Upper lobe of right lung (tissue), 1 donor: Measurements from ENCODE around the gene LAMA2. TPM values are rescaled to one million over a fixed set of nuclear protein-coding genes. Genes with fewer than 3 reads are reported as not detected.
"Not testable (repeated sequence)": the region's sequence is repeated elsewhere in the genome, so short reads cannot be mapped to it uniquely, and the experiment has no call there.

Experiments
- ATAC-seq: fragments of 200-7000 bp; cut with Tn5 transposase; one replicate; pipeline ENCODE4 v1.9.1; 2020; ENCODE audit warnings: mild to moderate bottlenecking, moderate library complexity
- DNase-seq: peaks from one replicate; pipeline ENCODE4 v3.0.0-alpha.2; 2020
- H3K27ac ChIP-seq: fragments of 200-600 bp; one replicate; pipeline ENCODE4 v1.8.0; 2022
- H3K27me3 ChIP-seq: fragments of 200-600 bp; one replicate; pipeline ENCODE4 v1.8.0; 2022; ENCODE audit warnings: mild to moderate bottlenecking
- H3K36me3 ChIP-seq: fragments of 200-600 bp; one replicate; pipeline ENCODE4 v1.8.0; 2022
- H3K4me1 ChIP-seq: fragments of 200-600 bp; one replicate; pipeline ENCODE4 v1.8.0; 2022
- H3K4me3 ChIP-seq: fragments of 200-600 bp; one replicate; pipeline ENCODE4 v1.8.0; 2022; ENCODE audit warnings: mild to moderate bottlenecking
- H3K9me3 ChIP-seq: fragments of 200-600 bp; one replicate; pipeline ENCODE4 v1.8.0; 2022
- intact Hi-C: fragments of 100-400 bp; cut with DNase I; formaldehyde crosslinking; loops from one replicate; pipeline ENCODE4 v1.11.0; 2022
- total RNA-seq: library from RNA; stranded (reverse); fragmentation: NEBNext Ultra II Directional; extraction: Animal tissue kit (Norgen Biotek cat#: 25700); gene quantifications from one replicate; pipeline ENCODE4 v1.2.1, GENCODE V29; 2021
- TF ChIP-seq, protein P1 (sequence below): fragments of 200-600 bp; IDR thresholded peaks from one replicate; pipeline ENCODE4 v1.8.0; 2022; ENCODE audit warnings: antibody characterized with exemption
- donor health status: DM: no; HTN: yes; CAD: no; lungs with severe emphysema.

The LAMA2 gene
- total RNA-seq, 1 donor from 2014 or later = 42.1 TPM

DNA sequence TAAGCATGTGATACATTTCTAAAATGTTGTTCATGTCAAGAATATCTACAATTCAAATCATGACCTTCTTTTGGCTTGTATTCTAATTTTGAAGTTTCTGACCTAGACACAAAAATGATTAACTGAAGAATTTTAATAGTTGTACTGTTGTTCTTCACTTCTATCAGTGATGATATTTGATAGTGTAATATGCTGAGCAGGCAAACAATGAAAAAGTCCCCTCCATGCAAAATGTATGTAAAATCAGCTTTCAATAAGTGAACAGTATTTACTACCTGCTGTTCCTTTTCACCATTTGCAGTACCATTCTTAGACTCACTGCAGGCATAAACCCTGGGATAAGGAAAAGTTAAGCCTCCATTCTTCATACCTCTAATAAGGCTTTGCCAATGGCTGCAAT, 201.5 kb downstream of the LAMA2 start:
- Histone ChIP-seq H3K4me3 (no peak overlapping the region), H3K4me1 (no peaks in the 10 kb centered on the region), H3K9me3 (no peaks in the 10 kb centered on the region), H3K27ac (no peak overlapping the region), H3K27me3 (no peaks in the 10 kb centered on the region), H3K36me3 (no peaks in the 10 kb centered on the region)
- intact Hi-C loops = no loop called here
- DNase-seq (no peak), ATAC-seq (no peak)
- TF ChIP-seq, protein P1, sequence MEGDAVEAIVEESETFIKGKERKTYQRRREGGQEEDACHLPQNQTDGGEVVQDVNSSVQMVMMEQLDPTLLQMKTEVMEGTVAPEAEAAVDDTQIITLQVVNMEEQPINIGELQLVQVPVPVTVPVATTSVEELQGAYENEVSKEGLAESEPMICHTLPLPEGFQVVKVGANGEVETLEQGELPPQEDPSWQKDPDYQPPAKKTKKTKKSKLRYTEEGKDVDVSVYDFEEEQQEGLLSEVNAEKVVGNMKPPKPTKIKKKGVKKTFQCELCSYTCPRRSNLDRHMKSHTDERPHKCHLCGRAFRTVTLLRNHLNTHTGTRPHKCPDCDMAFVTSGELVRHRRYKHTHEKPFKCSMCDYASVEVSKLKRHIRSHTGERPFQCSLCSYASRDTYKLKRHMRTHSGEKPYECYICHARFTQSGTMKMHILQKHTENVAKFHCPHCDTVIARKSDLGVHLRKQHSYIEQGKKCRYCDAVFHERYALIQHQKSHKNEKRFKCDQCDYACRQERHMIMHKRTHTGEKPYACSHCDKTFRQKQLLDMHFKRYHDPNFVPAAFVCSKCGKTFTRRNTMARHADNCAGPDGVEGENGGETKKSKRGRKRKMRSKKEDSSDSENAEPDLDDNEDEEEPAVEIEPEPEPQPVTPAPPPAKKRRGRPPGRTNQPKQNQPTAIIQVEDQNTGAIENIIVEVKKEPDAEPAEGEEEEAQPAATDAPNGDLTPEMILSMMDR = no peak

DNA sequence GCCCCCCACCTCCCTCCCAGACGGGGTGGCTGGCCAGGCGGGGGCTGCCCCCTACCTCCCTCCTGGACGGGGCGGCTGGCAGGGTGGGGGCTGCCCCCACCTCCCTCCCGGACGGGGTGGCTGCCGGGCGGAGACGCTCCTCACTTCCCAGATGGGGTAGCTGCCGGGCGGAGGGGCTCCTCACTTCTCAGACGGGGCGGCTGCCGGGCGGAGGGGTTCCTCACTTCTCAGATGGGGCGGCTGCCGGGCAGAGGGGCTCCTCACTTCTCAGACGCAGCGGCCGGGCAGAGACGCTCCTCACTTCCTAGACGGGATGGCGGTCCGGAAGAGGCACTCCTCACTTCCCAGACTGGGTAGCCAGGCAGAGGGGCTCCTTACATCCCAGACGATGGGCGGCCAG, 205.5 kb downstream of the LAMA2 start:
- DNase-seq, H3K27me3 ChIP-seq, H3K4me1 ChIP-seq, H3K4me3 ChIP-seq, intact Hi-C loops, ATAC-seq, H3K27ac ChIP-seq, H3K9me3 ChIP-seq, H3K36me3 ChIP-seq: not testable (repeated sequence)

DNA sequence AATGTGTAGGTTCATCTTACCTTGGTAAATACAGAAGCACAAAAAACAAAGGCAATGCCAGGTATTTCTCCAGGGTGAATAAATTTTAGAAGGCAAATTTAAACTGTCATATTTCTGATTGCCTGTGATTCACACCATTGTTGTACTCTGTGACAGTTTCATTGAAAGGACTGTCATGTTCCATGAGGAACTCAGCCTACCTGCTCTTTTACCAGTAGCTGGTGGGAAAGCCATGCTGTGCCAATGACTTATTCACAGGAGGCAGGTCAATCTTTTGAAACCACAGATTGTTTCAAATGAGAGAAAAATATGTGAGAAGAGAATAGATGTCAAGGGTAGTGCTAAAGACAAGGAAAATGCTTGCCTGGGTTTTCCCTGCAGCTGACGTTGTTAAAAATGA, 206.4 kb downstream of the LAMA2 start:
- Histone ChIP-seq H3K27me3 (no peaks in the 10 kb centered on the region), H3K4me3 (no peak overlapping the region), H3K9me3 (no peaks in the 10 kb centered on the region), H3K4me1 (no peaks in the 10 kb centered on the region), H3K36me3 (no peaks in the 10 kb centered on the region), H3K27ac (no peak overlapping the region)
- TF ChIP-seq, protein P1 = no peak
- ATAC-seq (no peak), DNase-seq (no peak)
- intact Hi-C loops = no loop called here

DNA sequence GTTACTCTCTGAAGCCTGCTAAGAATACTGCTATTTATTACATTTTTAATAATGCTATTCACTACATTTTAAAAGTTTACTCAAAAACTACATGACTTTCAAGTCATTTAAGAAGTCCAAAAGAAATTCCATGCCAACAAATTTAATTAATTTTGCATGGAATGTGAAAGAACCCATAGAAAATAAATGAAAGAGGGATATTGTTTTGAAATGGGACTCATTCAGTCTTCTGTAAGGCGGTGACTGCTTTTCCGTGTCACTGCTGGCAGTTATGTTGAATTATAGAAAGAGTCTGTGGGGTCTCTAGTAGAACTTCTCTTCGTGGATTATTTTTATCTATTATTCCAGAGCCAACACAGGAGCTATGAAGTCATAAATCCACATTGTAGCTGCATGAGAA, 211.2 kb downstream of the LAMA2 start:
- Histone ChIP-seq H3K9me3 (no peaks in the 10 kb centered on the region), H3K27me3 (no peaks in the 10 kb centered on the region), H3K27ac (no peak overlapping the region), H3K4me1 (no peaks in the 10 kb centered on the region), H3K36me3 (no peaks in the 10 kb centered on the region), H3K4me3 (no peak overlapping the region)
- ATAC-seq (no peak), DNase-seq (no peak)
- TF ChIP-seq, protein P1 = no peak
- intact Hi-C loops = no loop called here

DNA sequence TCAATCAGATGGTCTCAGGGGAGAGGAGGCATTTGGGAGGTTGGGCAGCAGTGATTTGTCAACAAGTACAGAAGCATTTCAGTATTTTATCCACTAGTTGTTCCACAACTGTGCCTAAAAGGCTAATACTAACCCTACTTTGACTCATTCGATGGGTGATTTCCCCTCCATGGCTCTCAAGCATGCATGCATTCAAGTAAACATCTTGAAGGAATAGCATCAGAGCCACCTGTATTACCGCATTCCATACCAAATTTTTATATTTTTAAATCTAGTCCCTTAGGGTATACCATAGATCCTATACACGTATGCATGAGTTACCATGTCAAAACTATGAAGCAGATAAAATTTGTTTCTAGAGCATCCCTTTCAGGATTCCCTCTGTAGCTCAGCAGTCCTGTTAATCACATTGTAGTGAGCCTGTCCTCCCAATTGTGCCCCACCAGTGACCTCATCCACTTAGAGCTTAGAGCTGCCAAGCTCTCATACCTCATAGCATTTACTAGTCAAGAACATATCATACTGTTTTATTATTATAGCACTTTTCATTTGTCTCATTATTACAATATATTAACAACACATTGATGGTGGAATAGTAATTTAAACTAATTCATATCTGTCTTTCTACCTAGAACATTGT, 213.8 kb downstream of the LAMA2 start:
- H3K4me3 ChIP-seq = no peak overlapping the region
- no peaks in the 10 kb centered on the region for H3K27me3 ChIP-seq
- no peaks in the 10 kb centered on the region for H3K4me1 ChIP-seq
- DNase-seq = no peak
- intact Hi-C loops = no loop called here
- H3K36me3 ChIP-seq = no peaks in the 10 kb centered on the region
- TF ChIP-seq, protein P1 = no peak
- ATAC-seq = no peak
- H3K9me3 ChIP-seq = no peaks in the 10 kb centered on the region
- no peak overlapping the region for H3K27ac ChIP-seq

DNA sequence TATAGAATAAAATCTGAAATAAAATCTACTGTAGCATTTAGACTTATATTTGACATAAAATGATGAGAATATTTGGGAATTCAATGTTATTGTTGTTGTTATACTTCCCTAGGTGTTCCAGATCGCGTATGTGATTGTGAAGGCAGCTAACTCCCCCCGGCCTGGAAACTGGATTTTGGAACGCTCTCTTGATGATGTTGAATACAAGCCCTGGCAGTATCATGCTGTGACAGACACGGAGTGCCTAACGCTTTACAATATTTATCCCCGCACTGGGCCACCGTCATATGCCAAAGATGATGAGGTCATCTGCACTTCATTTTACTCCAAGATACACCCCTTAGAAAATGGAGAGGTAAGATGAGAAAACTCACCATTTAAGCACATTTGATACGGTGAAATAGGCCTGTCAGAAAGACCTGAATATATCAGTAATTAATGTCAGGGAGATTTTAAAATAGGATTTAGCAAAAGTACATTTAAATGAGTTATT, 215.2 kb downstream of the LAMA2 start:
- TF ChIP-seq, protein P1 = no peak
- no peaks in the 10 kb centered on the region for H3K36me3 ChIP-seq
- no peaks in the 10 kb centered on the region for H3K9me3 ChIP-seq
- no peak for ATAC-seq
- H3K27me3 ChIP-seq = no peaks in the 10 kb centered on the region
- intact Hi-C loops = no loop called here
- H3K4me3 ChIP-seq = no peak overlapping the region
- H3K4me1 ChIP-seq = no peaks in the 10 kb centered on the region
- H3K27ac ChIP-seq = no peak overlapping the region
- DNase-seq = no peak
